Hypothalamus (tissue), 51 donors: ENCODE measurements around the gene WDPCP.
A peak's percentile ranks its signal among the peaks of the same experiment; 100 is the strongest.
"Not testable (repeated sequence)": the region's sequence is repeated elsewhere in the genome, so short reads cannot be mapped to it uniquely, and the experiment has no call there.

Source experiments
- DNase-seq, 51 donors: peaks; one replicate each; lab custom pipeline; 2025; lab: John Stamatoyannopoulos, UW

Gene WDPCP

GRCh38 chr2:63465633-63466032, 122.6 kb downstream of the WDPCP start:
- DNase-seq: no peak

- DNase-seq: no peak
Observed at GRCh38 chr2:63463142-63463541, 125.1 kb downstream of the WDPCP start.

- DNase-seq: no peak
Observed at GRCh38 chr2:63446658-63447057, 141.6 kb downstream of the WDPCP start.

- no peak for DNase-seq
Observed at GRCh38 chr2:63444565-63445288, 143.6 kb downstream of the WDPCP start.

GRCh38 chr2:63440612-63441011, 147.7 kb downstream of the WDPCP start:
- no peak for DNase-seq

- no peak for DNase-seq
Observed at GRCh38 chr2:63438181-63438580, 150.1 kb downstream of the WDPCP start.

- no peak for DNase-seq
Observed at GRCh38 chr2:63436488-63436887, 151.8 kb downstream of the WDPCP start.

GRCh38 chr2:63435070-63435469, 153.2 kb downstream of the WDPCP start:
- DNase-seq: no peak

- DNase-seq: no peak
Observed at GRCh38 chr2:63434024-63435001, 154.0 kb downstream of the WDPCP start.

- no peak for DNase-seq
Observed at GRCh38 chr2:63432373-63432772, 155.9 kb downstream of the WDPCP start.

- DNase-seq: no peak
Observed at GRCh38 chr2:63425606-63426005, 162.7 kb downstream of the WDPCP start.

GRCh38 chr2:63425079-63425416, 163.2 kb downstream of the WDPCP start:
- DNase-seq: no peak

- no peak for DNase-seq
Observed at GRCh38 chr2:63424329-63425078, 163.8 kb downstream of the WDPCP start.

- DNase-seq: no peak
Observed at GRCh38 chr2:63422556-63422955, 165.7 kb downstream of the WDPCP start.

- DNase-seq: no peak
Observed at GRCh38 chr2:63408530-63408929, 179.7 kb downstream of the WDPCP start.

- no peak for DNase-seq
Observed at GRCh38 chr2:63406641-63407040, 181.6 kb downstream of the WDPCP start.

- DNase-seq: no peak
Observed at GRCh38 chr2:63403820-63404219, 184.5 kb downstream of the WDPCP start.

- not testable (repeated sequence) for DNase-seq
Observed at GRCh38 chr2:63402889-63403288, 185.4 kb downstream of the WDPCP start.

- DNase-seq: peak in 1 of 51 donors; percentile 1
Observed at GRCh38 chr2:63399156-63399555, 189.1 kb downstream of the WDPCP start.

GRCh38 chr2:63379451-63379850, 208.8 kb downstream of the WDPCP start:
- no peak for DNase-seq

GRCh38 chr2:63378589-63378988, 209.7 kb downstream of the WDPCP start:
- DNase-seq: peak in 1 of 51 donors; percentile 0
